Keratinocyte (primary cell): ENCODE data around the gene GRM5. TPM values are rescaled to one million over a fixed set of nuclear protein-coding genes. Genes with fewer than 3 reads are reported as not detected.
"Not testable (repeated sequence)": the region's sequence is repeated elsewhere in the genome, so short reads cannot be mapped to it uniquely, and the experiment has no call there.

Source experiments
- DNase-seq: peaks from one replicate; pipeline ENCODE4 v3.0.0-alpha.2; 2011; ENCODE audit warnings: low read depth, missing footprints, low spot score
- FAIRE-seq: peaks from 2 replicates; lab custom pipeline; 2011; peaks lifted over from hg19 to GRCh38; lab: Jason Lieb, UNC
- H2AFZ ChIP-seq: 2 replicates; pipeline ENCODE4 v1.6.0; 2012; ENCODE audit warnings: low read length, control low read depth, inconsistent platforms; ENCODE audit not compliant: control insufficient read depth
- H3K27ac ChIP-seq: 2 replicates; pipeline ENCODE4 v1.5.1; 2011; ENCODE audit warnings: low read length; ENCODE audit not compliant: control insufficient read depth, insufficient read depth
- H3K27me3 ChIP-seq: 3 replicates; pipeline ENCODE4 v1.6.0; 2011; ENCODE audit warnings: low read length; ENCODE audit not compliant: control insufficient read depth, insufficient read depth; ENCODE audit errors: extremely low read depth
- H3K36me3 ChIP-seq, 2 experiments: 2 replicates in 1 of 2; 3 replicates in 1 of 2; pipeline ENCODE4 v1.5.1; 2011; ENCODE audit warnings: low read length in 2 of 2, mild to moderate bottlenecking in 1 of 2; ENCODE audit not compliant: control insufficient read depth in 2 of 2, insufficient read depth in 2 of 2; ENCODE audit errors: extremely low read depth in 1 of 2
- H3K4me1 ChIP-seq: 3 replicates; pipeline ENCODE4 v1.5.1; 2011; ENCODE audit warnings: low read length; ENCODE audit not compliant: control insufficient read depth, insufficient read depth; ENCODE audit errors: extremely low read depth
- H3K4me2 ChIP-seq: 3 replicates; pipeline ENCODE4 v1.6.0; 2011; ENCODE audit warnings: low read depth, low read length; ENCODE audit not compliant: control insufficient read depth, insufficient read depth; ENCODE audit errors: extremely low read depth
- H3K4me3 ChIP-seq, 3 experiments: fragments of 200-600 bp in 1 of 3; sonication (generic) in 1 of 3; 2 replicates in 2 of 3; 3 replicates in 1 of 3; pipeline ENCODE4 v1.5.1; 2011 to 2016; ENCODE audit warnings: low read length in 3 of 3, mild to moderate bottlenecking in 3 of 3, control low read depth in 2 of 3, inconsistent platforms in 1 of 3, low read depth in 1 of 3, mixed read lengths in 1 of 3, mixed run types in 1 of 3, moderate library complexity in 1 of 3; ENCODE audit not compliant: control insufficient read depth in 2 of 3, insufficient read depth in 2 of 3; ENCODE audit errors: extremely low read depth in 1 of 3
- H3K79me2 ChIP-seq: 2 replicates; pipeline ENCODE4 v1.6.0; 2012; ENCODE audit warnings: low read length; ENCODE audit not compliant: control insufficient read depth, insufficient read depth
- H3K9ac ChIP-seq: 3 replicates; pipeline ENCODE4 v1.6.0; 2011; ENCODE audit warnings: low read length; ENCODE audit not compliant: control insufficient read depth, insufficient read depth; ENCODE audit errors: extremely low read depth
- H3K9me1 ChIP-seq: 3 replicates; pipeline ENCODE4 v1.6.0; 2011; ENCODE audit warnings: low read length; ENCODE audit not compliant: control insufficient read depth, insufficient read depth; ENCODE audit errors: extremely low read depth
- H3K9me3 ChIP-seq: 2 replicates; pipeline ENCODE4 v1.5.1; 2012; ENCODE audit warnings: low read depth, low read length; ENCODE audit not compliant: control insufficient read depth
- H4K20me1 ChIP-seq: 3 replicates; pipeline ENCODE4 v1.6.0; 2011; ENCODE audit warnings: low read length; ENCODE audit not compliant: control insufficient read depth, insufficient read depth; ENCODE audit errors: extremely low read depth
- EZH2 ChIP-seq: IDR thresholded peaks from one replicate; pipeline ENCODE4 v1.6.1; 2012; ENCODE audit warnings: inconsistent platforms, mild to moderate bottlenecking, low read length, moderate library complexity
- dilution Hi-C: fragments of 300-500 bp; cut with MboI; formaldehyde crosslinking; loops from one replicate; pipeline ENCODE4 v1.7.0; 2020; ENCODE audit warnings: low sequenced_read_pairs; ENCODE audit not compliant: extremely low pct_ligation_motif_present
- polyA plus RNA-seq, 5 experiments: library from polyadenylated mRNA; depleted of rRNA in 3 of 5; stranded (reverse) in 3 of 5; stranded (forward) in 1 of 5; unstranded in 1 of 5; fragments of >200 nt; gene quantifications; 1 replicate in 1 of 5; 2 replicates in 3 of 5; 3 replicates in 1 of 5; pipeline versions ENCODE4 v1.2.1 to v1.2.3, GENCODE V29; 2011 to 2012; ENCODE audit warnings: missing spikeins in 2 of 5, low read depth in 1 of 5, low replicate concordance in 1 of 5
- TF ChIP-seq, protein P1 (sequence below), 3 experiments: IDR thresholded peaks in 1 of 3; conservative IDR thresholded peaks in 1 of 3; optimal IDR thresholded peaks in 1 of 3; 2 replicates in 2 of 3; 3 replicates in 1 of 3; pipeline versions ENCODE3 to v1.5.1; 2011; ENCODE audit warnings: low read length in 3 of 3, mild to moderate bottlenecking in 3 of 3, moderate library complexity in 2 of 3, control low read depth in 1 of 3, inconsistent platforms in 1 of 3; ENCODE audit not compliant: insufficient read depth in 2 of 3; ENCODE audit errors: extremely low read depth in 1 of 3

Gene GRM5
- polyA plus RNA-seq, 1 donor (not counting 4 experiments of a cell fraction or from before 2014, with no cell fraction given): not detected

GRCh38 chr11:88838139-88838538 is 227.6 kb downstream of the GRM5 start:
- H3K27ac ChIP-seq, H3K9me3 ChIP-seq, H3K27me3 ChIP-seq, DNase-seq, H3K4me2 ChIP-seq, H3K4me1 ChIP-seq, FAIRE-seq, H2AFZ ChIP-seq, H3K9ac ChIP-seq, H3K79me2 ChIP-seq, H3K4me3 ChIP-seq, dilution Hi-C loops, H3K9me1 ChIP-seq, H4K20me1 ChIP-seq, H3K36me3 ChIP-seq: not testable (repeated sequence)

GRCh38 chr11:88835709-88836108 is 230.1 kb downstream of the GRM5 start:
- DNase-seq, H3K9me3 ChIP-seq, H3K36me3 ChIP-seq, H4K20me1 ChIP-seq, H3K27me3 ChIP-seq, dilution Hi-C loops, H3K9ac ChIP-seq, H3K4me1 ChIP-seq, H3K4me2 ChIP-seq, H2AFZ ChIP-seq, H3K9me1 ChIP-seq, H3K79me2 ChIP-seq, H3K4me3 ChIP-seq, H3K27ac ChIP-seq, FAIRE-seq: not testable (repeated sequence)

GRCh38 chr11:88831303-88831890 is 234.4 kb downstream of the GRM5 start:
- no peak for DNase-seq
- Histone ChIP-seq H3K27ac (no peak overlapping the region), H3K9me1 (no peaks in the 10 kb centered on the region), H3K9ac (no peak overlapping the region), H3K4me2 (no peak overlapping the region), H3K4me1 (no peaks in the 10 kb centered on the region), H3K4me3 (no peak overlapping the region), H3K79me2 (no peaks in the 10 kb centered on the region), H3K27me3 (no peaks in the 10 kb centered on the region), H2AFZ (no peak overlapping the region), H3K36me3 (no peaks in the 10 kb centered on the region), H4K20me1 (no peaks in the 10 kb centered on the region), H3K9me3 (no peaks in the 10 kb centered on the region)
- dilution Hi-C loops: no loop called here
- TF ChIP-seq EZH2: no peak
- TF ChIP-seq, protein P1, sequence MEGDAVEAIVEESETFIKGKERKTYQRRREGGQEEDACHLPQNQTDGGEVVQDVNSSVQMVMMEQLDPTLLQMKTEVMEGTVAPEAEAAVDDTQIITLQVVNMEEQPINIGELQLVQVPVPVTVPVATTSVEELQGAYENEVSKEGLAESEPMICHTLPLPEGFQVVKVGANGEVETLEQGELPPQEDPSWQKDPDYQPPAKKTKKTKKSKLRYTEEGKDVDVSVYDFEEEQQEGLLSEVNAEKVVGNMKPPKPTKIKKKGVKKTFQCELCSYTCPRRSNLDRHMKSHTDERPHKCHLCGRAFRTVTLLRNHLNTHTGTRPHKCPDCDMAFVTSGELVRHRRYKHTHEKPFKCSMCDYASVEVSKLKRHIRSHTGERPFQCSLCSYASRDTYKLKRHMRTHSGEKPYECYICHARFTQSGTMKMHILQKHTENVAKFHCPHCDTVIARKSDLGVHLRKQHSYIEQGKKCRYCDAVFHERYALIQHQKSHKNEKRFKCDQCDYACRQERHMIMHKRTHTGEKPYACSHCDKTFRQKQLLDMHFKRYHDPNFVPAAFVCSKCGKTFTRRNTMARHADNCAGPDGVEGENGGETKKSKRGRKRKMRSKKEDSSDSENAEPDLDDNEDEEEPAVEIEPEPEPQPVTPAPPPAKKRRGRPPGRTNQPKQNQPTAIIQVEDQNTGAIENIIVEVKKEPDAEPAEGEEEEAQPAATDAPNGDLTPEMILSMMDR (optimal IDR thresholded peaks at IDR 0.05 in 1 of 3, IDR thresholded peaks at IDR 0.05 in 1 of 3, conservative IDR thresholded peaks at IDR 0.05 in 1 of 3; ENCODE audit: extremely low read depth in 1 of 3, insufficient read depth in 2 of 3, low read length in 3 of 3): no peak
- FAIRE-seq: no peak
